OCI-LY3 (cell line): Measurements from ENCODE around the gene MAB21L4.

ENCODE experiments used
- EZH2phosphoT487 ChIP-seq: fragments of 200-600 bp; shearing (Covaris generic); IDR thresholded peaks from 2 replicates; pipeline ENCODE4 v1.6.1; 2018; ENCODE audit warnings: antibody characterized with exemption, mixed run types, low read depth
- TF ChIP-seq, protein P1 (sequence below): fragments of 200-600, 300-600 bp; sonication (generic); IDR thresholded peaks from 2 replicates; pipeline ENCODE4 v1.5.1; 2014; ENCODE audit warnings: antibody characterized with exemption, low read length, low read depth

- TF ChIP-seq, protein P1, sequence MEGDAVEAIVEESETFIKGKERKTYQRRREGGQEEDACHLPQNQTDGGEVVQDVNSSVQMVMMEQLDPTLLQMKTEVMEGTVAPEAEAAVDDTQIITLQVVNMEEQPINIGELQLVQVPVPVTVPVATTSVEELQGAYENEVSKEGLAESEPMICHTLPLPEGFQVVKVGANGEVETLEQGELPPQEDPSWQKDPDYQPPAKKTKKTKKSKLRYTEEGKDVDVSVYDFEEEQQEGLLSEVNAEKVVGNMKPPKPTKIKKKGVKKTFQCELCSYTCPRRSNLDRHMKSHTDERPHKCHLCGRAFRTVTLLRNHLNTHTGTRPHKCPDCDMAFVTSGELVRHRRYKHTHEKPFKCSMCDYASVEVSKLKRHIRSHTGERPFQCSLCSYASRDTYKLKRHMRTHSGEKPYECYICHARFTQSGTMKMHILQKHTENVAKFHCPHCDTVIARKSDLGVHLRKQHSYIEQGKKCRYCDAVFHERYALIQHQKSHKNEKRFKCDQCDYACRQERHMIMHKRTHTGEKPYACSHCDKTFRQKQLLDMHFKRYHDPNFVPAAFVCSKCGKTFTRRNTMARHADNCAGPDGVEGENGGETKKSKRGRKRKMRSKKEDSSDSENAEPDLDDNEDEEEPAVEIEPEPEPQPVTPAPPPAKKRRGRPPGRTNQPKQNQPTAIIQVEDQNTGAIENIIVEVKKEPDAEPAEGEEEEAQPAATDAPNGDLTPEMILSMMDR: no peak
- no peak for TF ChIP-seq EZH2phosphoT487
Measured at GRCh38 chr2:240918258-240919091, 22.5 kb upstream of the MAB21L4 start.
